ENCODE results near the gene CTXND2. TPM values are rescaled to one million over a fixed set of nuclear protein-coding genes. Genes with fewer than 3 reads are reported as not detected.

Gene CTXND2
- total and polyA plus RNA-seq, 2 of the 4 experiments (the other 2 are of a cell fraction), result not detected

DNA sequence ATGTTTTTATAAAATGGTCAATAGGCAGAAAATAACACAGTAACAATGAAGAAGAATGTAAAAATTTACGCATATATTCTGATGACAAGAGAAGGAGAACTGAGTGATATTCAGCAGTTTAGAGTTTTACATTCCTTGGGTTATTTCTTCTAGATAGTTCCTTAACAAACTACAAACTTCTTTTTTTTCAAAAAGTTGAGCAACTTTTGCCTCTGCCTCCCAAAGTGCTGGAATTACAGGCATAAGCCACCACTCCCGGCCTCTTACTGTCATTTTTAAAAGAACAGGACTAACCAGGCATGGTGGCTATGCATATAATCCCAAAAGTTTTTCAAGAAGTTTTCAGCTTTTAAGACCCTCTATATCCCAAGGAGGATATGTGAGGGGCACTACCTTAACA, 43.5 kb upstream of the CTXND2 start:
- ATAC-seq (ENCODE audit: low read depth) (no peak), DNase-seq (no peak)
- Histone ChIP-seq H3K56ac (ENCODE audit: extremely low read depth, insufficient read depth, low read length) (no peak overlapping the region), H3K4me1 (ENCODE audit: control insufficient read depth, insufficient read depth, low read length) (no peaks in the 10 kb centered on the region), H3K18ac (ENCODE audit: low read depth, low read length) (no peak overlapping the region), H3K27me3 (ENCODE audit: control insufficient read depth, insufficient read depth, low read length) (no peaks in the 10 kb centered on the region), H4K20me1 (ENCODE audit: insufficient read depth, low read length) (no peaks in the 10 kb centered on the region), H3K4me2 (ENCODE audit: low read depth, low read length) (no peak overlapping the region), H3K36me3 (ENCODE audit: control insufficient read depth, insufficient read depth, low read length) (peaks cover 21% of the 10 kb centered on the region), H3K14ac (replicated peaks; ENCODE audit: low read depth, low read length) (no peak overlapping the region), H3K79me1 (ENCODE audit: low read depth in 1 of 2, low read length in 2 of 2) (peaks cover 0 to 7% of the 10 kb centered on the region in 2 experiments; a peak in 1 of 4 replicates), H3K23ac (ENCODE audit: low read depth, low read length) (no peak overlapping the region), H4K91ac (ENCODE audit: insufficient read depth, low read depth, low read length) (no peak overlapping the region), H2BK15ac (ENCODE audit: low read depth, low read length) (no peak overlapping the region), H3K27ac (ENCODE audit: insufficient read depth, low read length) (no peak overlapping the region), H2AK5ac (ENCODE audit: low read depth, low read length) (no peak overlapping the region), H3K4me3 (ENCODE audit: insufficient read depth, low read depth, low read length) (no peak overlapping the region), H3K4ac (ENCODE audit: low read depth, low read length) (no peak overlapping the region), H2BK5ac (ENCODE audit: low read depth, low read length, poor library complexity, severe bottlenecking) (no peak overlapping the region), H2BK20ac (ENCODE audit: low read depth, low read length) (no peak overlapping the region), H3K9me1 (ENCODE audit: insufficient read depth, low read length) (no peaks in the 10 kb centered on the region), H2BK120ac (ENCODE audit: low read depth, low read length) (no peak overlapping the region), H4K5ac (ENCODE audit: low read depth, low read length) (no peak overlapping the region), H3K9ac (ENCODE audit: low read depth, low read length) (no peak overlapping the region), H4K8ac (ENCODE audit: low read depth in 2 of 2, low read length in 2 of 2) (no peak overlapping the region), H2AK9ac (replicated peaks; ENCODE audit: low read depth, low read length, poor library complexity) (no peak overlapping the region), H2AFZ (replicated peaks; ENCODE audit: low read length, poor library complexity) (no peak overlapping the region), H3K9me3 (ENCODE audit: control insufficient read depth, insufficient read depth, low read length) (no peaks in the 10 kb centered on the region)
- intact Hi-C loops (cut with micrococcal nuclease) (no loop called here), dilution Hi-C loops (cut with HindIII; ENCODE audit: low sequenced_read_pairs, unreplicated experiment) (no loop called here), in situ Hi-C loops (cut with MboI; ENCODE audit: low sequenced_read_pairs) (no loop called here)
- no CpG with 5 or more reads among the region's 2 CpGs for WGBS, 2 experiments (ENCODE audit: extremely low coverage in 2 of 2, insufficient read length in 1 of 2)
- ChIA-PET CTCF (interaction anchor here (0.7 to 1.2 kb wide), 2 partner anchors 79 to 592 kb away, joined by 4 to 9 read pairs; no protein-coding TSS in a partner anchor), POLR2A (ENCODE audit: unreplicated experiment) (no interaction called here)
- TF ChIP-seq, protein P1, sequence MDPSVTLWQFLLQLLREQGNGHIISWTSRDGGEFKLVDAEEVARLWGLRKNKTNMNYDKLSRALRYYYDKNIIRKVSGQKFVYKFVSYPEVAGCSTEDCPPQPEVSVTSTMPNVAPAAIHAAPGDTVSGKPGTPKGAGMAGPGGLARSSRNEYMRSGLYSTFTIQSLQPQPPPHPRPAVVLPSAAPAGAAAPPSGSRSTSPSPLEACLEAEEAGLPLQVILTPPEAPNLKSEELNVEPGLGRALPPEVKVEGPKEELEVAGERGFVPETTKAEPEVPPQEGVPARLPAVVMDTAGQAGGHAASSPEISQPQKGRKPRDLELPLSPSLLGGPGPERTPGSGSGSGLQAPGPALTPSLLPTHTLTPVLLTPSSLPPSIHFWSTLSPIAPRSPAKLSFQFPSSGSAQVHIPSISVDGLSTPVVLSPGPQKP (IDR thresholded peaks at IDR 0.05; ENCODE audit: borderline replicate concordance, low read depth, low read length), result no peak
- TF ChIP-seq MAZ (IDR thresholded peaks at IDR 0.05; ENCODE audit: borderline replicate concordance, low read depth, low read length) (no peak), BHLHE40 (IDR thresholded peaks at IDR 0.05; ENCODE audit: low read depth, low read length) (no peak), CHD1 (IDR thresholded peaks at IDR 0.05; ENCODE audit: low read depth, low read length) (no peak), FOS (IDR thresholded peaks at IDR 0.05; ENCODE audit: low read depth, low read length) (no peak), POLR2A (IDR thresholded peaks at IDR 0.05; ENCODE audit: low read depth, low read length) (no peak), RFX5 (IDR thresholded peaks at IDR 0.05; ENCODE audit: low read depth, low read length) (no peak), MXI1 (IDR thresholded peaks at IDR 0.05; ENCODE audit: borderline replicate concordance, low read depth, low read length) (no peak), CEBPB (IDR thresholded peaks at IDR 0.05; ENCODE audit: low read depth, low read length) (no peak), MAFK (IDR thresholded peaks at IDR 0.05; ENCODE audit: low read depth, low read length) (no peak), RAD21 (IDR thresholded peaks at IDR 0.05; ENCODE audit: low read length) (no peak), NFE2L2 (IDR thresholded peaks at IDR 0.05; ENCODE audit: low read depth, low read length) (no peak), SMC3 (IDR thresholded peaks at IDR 0.05; ENCODE audit: low read depth, low read length) (no peak), RCOR1 (IDR thresholded peaks at IDR 0.05; ENCODE audit: insufficient replicate concordance, low read length) (no peak)
- TF ChIP-seq, protein P2, sequence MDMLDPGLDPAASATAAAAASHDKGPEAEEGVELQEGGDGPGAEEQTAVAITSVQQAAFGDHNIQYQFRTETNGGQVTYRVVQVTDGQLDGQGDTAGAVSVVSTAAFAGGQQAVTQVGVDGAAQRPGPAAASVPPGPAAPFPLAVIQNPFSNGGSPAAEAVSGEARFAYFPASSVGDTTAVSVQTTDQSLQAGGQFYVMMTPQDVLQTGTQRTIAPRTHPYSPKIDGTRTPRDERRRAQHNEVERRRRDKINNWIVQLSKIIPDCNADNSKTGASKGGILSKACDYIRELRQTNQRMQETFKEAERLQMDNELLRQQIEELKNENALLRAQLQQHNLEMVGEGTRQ (IDR thresholded peaks at IDR 0.05; ENCODE audit: low read depth, low read length), result no peak
- TF ChIP-seq, protein P3, sequence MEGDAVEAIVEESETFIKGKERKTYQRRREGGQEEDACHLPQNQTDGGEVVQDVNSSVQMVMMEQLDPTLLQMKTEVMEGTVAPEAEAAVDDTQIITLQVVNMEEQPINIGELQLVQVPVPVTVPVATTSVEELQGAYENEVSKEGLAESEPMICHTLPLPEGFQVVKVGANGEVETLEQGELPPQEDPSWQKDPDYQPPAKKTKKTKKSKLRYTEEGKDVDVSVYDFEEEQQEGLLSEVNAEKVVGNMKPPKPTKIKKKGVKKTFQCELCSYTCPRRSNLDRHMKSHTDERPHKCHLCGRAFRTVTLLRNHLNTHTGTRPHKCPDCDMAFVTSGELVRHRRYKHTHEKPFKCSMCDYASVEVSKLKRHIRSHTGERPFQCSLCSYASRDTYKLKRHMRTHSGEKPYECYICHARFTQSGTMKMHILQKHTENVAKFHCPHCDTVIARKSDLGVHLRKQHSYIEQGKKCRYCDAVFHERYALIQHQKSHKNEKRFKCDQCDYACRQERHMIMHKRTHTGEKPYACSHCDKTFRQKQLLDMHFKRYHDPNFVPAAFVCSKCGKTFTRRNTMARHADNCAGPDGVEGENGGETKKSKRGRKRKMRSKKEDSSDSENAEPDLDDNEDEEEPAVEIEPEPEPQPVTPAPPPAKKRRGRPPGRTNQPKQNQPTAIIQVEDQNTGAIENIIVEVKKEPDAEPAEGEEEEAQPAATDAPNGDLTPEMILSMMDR (conservative IDR thresholded peaks at IDR 0.05; ENCODE audit: low read depth, low read length), result no peak
- no TSS peak for BruUV-seq (replicated peaks)
